Heart left ventricle (tissue), 13 donors: Measurements from ENCODE around the gene RHOT2.

ENCODE experiments used
- CTCF ChIP-seq, 12 donors: fragments of 200-600 bp; sonication (generic) in 4 of 12; IDR thresholded peaks; one replicate each; pipeline versions ENCODE4 v1.5.0 to v1.8.0; 2018 to 2022; ENCODE audit warnings: antibody characterized with exemption in 12 of 12, mild to moderate bottlenecking in 5 of 12
- POLR2A ChIP-seq, 2 donors: fragments of 450-650 bp; IDR thresholded peaks; one replicate each; pipeline ENCODE4 v1.6.1; 2017; ENCODE audit warnings: antibody characterized with exemption in 2 of 2, mild to moderate bottlenecking in 2 of 2, moderate library complexity in 2 of 2
- donor health status: ischemic (EF 13 %, LVEDD 7.1; RV severe dilation, severe dysfunction).
- donor health status: DM: no; HTN: yes; CAD: no.
- donor health status: DM: no; HTN: no; CAD: no.
- donor health status: ischemic (EF 25% LVEDD 6.9; RV normal size, moderate dysfunction).
- donor health status: ischemic (EF 25% LVEDD 5.7; RV mildly dilated, moderate dysfunction).
- donor health status: ischemic (EF 35%, LVEDD 5.7; RV mildly dilated, moderate dysfunction).
- donor health status: nonischemic (EF 11% LVEDD 7.7; RV severe dilation, severe dysfunction).
- donor health status: DM: yes; HTN: yes; CAD: no.
- donor health status: PGD.
- donor health status: ischemic (EF 29% LVEDD 5.4; RV normal size, mild dysfunction).
- donor health status: nonischemic (EF 23%, LVEDD 6.1; RV moderate dilation, normal function).

DNA sequence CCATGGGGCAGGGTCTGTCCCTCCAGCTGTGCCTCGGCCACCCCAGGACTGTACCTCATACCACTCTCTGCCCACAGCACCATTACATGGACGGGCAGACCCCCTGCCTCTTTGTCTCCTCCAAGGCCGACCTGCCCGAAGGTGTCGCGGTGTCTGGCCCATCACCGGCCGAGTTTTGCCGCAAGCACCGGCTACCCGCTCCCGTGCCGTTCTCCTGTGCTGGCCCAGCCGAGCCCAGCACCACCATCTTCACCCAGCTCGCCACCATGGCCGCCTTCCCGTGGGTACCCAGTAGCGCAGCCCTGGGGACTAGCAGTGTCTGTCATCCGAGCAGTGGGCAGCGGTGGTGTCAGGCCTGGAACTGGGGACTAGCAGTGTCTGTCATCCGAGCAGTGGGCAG is 4.9 kb downstream of the RHOT2 start:
- TF ChIP-seq CTCF (IDR thresholded peaks at IDR 0.05) (no peak), POLR2A (IDR thresholded peaks at IDR 0.05) (no peak)
